NB4 (cell line): ENCODE results near the gene WDR48.

Experiments used
- CTCF ChIP-seq: IDR thresholded peaks from one replicate; pipeline ENCODE4 v1.5.1; 2012; ENCODE audit warnings: low read depth, low read length
- POLR2A ChIP-seq: IDR thresholded peaks from 2 replicates; pipeline ENCODE4 v1.6.1; 2011; ENCODE audit warnings: mild to moderate bottlenecking; ENCODE audit not compliant: insufficient read length; ENCODE audit errors: extremely low read depth

GRCh38 chr3:39110041-39110639 lies 58.3 kb downstream of the WDR48 start:
- TF ChIP-seq POLR2A (no peak), CTCF (no peak)
